Kidney epithelial cell (primary cell): ENCODE results near the gene OR2B2. TPM values are rescaled to one million over a fixed set of nuclear protein-coding genes. Genes with fewer than 3 reads are reported as not detected.
"Not testable (repeated sequence)": the region's sequence is repeated elsewhere in the genome, so short reads cannot be mapped to it uniquely, and the experiment has no call there.

ENCODE experiments used
- DNase-seq: peaks from one replicate; pipeline ENCODE4 v3.0.0-alpha.2; 2010; ENCODE audit warnings: low read depth
- H3K27me3 ChIP-seq: 2 replicates; pipeline ENCODE4 v1.6.0; 2011; ENCODE audit warnings: low read length; ENCODE audit not compliant: control insufficient read depth, insufficient read depth
- H3K36me3 ChIP-seq: 2 replicates; pipeline ENCODE4 v1.5.1; 2011; ENCODE audit warnings: low read length; ENCODE audit not compliant: control insufficient read depth, insufficient read depth
- H3K4me3 ChIP-seq: 2 replicates; pipeline ENCODE4 v1.5.1; 2011; ENCODE audit warnings: low read depth, mild to moderate bottlenecking, control low read depth, low read length
- CTCF ChIP-seq: IDR thresholded peaks from 2 replicates; pipeline ENCODE4 v1.5.1; 2011; ENCODE audit warnings: mild to moderate bottlenecking, moderate library complexity, low read length, control low read depth, inconsistent platforms; ENCODE audit not compliant: insufficient read depth, poor library complexity, severe bottlenecking
- total RNA-seq: library from RNA; depleted of rRNA; stranded (reverse); fragments of >200 nt; gene quantifications from 2 replicates; pipeline ENCODE4 v1.2.3, GENCODE V29; 2015

Gene OR2B2
- total RNA-seq, 1 donor from 2014 or later: not detected

- DNase-seq: no peak
- Histone ChIP-seq H3K36me3 (no peaks in the 10 kb centered on the region), H3K4me3 (no peak overlapping the region), H3K27me3 (no peaks in the 10 kb centered on the region)
- no peak for TF ChIP-seq CTCF
These were observed 28.6 kb upstream of the OR2B2 start for GRCh38 chr6:27940766-27941165.

- Histone ChIP-seq H3K36me3 (no peaks in the 10 kb centered on the region), H3K27me3 (no peaks in the 10 kb centered on the region), H3K4me3 (no peak overlapping the region)
- no peak for DNase-seq
- TF ChIP-seq CTCF: no peak
These were observed 19.0 kb upstream of the OR2B2 start for GRCh38 chr6:27931209-27931608.

DNA sequence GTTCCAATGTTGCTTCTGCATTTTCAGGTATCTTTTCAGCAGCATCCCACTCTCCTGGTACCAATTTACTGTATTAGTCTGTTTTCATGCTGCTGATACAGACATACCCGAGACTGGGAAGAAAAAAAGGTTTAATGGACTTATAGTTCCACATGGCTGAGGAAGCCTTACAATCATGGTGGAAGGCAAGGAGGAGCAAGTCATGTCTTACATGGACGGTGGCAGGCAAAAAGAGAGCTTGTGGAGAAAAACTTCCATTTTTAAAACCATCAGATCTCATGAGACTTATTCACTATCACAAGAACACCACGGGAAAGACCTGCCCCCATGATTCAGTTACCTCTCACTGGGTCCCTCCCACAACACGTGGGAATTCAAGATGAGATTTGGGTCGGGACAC lies 17.7 kb upstream of the OR2B2 start:
- not testable (repeated sequence) for H3K27me3 ChIP-seq, DNase-seq, H3K36me3 ChIP-seq, H3K4me3 ChIP-seq

- H3K27me3 ChIP-seq, H3K36me3 ChIP-seq, DNase-seq, H3K4me3 ChIP-seq: not testable (repeated sequence)
These were observed 15.8 kb upstream of the OR2B2 start for GRCh38 chr6:27928041-27928440.

DNA sequence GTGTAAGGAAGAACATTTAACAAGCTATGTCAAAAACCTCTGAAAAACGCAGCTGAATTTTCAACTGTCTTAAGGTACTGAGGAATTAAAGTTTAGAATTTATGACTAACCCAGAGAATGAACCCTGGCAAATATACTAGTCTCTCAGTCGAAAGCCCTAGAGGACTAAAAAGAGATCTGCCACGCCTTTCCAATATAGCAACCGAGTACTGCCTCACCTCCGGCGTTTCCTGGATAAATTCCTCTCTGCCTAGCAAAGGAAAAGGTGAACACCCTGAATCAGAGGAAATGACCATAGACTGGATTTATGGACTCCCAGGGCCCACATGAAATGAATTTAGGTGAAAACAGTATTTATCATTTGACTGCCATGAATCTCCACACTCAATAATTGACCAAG lies 12.0 kb upstream of the OR2B2 start:
- Histone ChIP-seq H3K27me3 (no peaks in the 10 kb centered on the region), H3K4me3 (no peak overlapping the region), H3K36me3 (no peaks in the 10 kb centered on the region)
- DNase-seq: no peak
- no peak for TF ChIP-seq CTCF

GRCh38 chr6:27922949-27923348 lies 10.8 kb upstream of the OR2B2 start:
- no peak for TF ChIP-seq CTCF
- Histone ChIP-seq H3K4me3 (no peak overlapping the region), H3K36me3 (no peaks in the 10 kb centered on the region), H3K27me3 (no peaks in the 10 kb centered on the region)
- no peak for DNase-seq

- no peak for TF ChIP-seq CTCF
- H3K27me3 ChIP-seq: no peaks in the 10 kb centered on the region
- no peak overlapping the region for H3K4me3 ChIP-seq
- DNase-seq: no peak
- no peaks in the 10 kb centered on the region for H3K36me3 ChIP-seq
These were observed 4.2 kb downstream of the OR2B2 start for GRCh38 chr6:27908017-27908416.
